Kidney (tissue), 14 donors: ENCODE measurements around the gene GRM1. TPM values are rescaled to one million over a fixed set of nuclear protein-coding genes. Genes with fewer than 3 reads are reported as not detected.

ENCODE experiments used
- DNase-seq, 5 donors: peaks; one replicate each; pipeline ENCODE4 v3.0.0-alpha.2; 2013 to 2020
- FAIRE-seq: peaks from 2 replicates; lab custom pipeline; 2012; peaks lifted over from hg19 to GRCh38; lab: Jason Lieb, UNC
- H3K27ac ChIP-seq, 2 donors: one replicate each; pipeline ENCODE4 v1.7.0; 2013; ENCODE audit warnings: low read depth in 2 of 2, low read length in 2 of 2, inconsistent platforms in 1 of 2
- H3K27me3 ChIP-seq: one replicate; pipeline ENCODE4 v1.7.1; 2013; ENCODE audit warnings: low read length, inconsistent platforms; ENCODE audit not compliant: control insufficient read depth, insufficient read depth
- H3K36me3 ChIP-seq, 3 donors: one replicate each; pipeline versions ENCODE4 v1.7.0 to v1.7.1; 2013; ENCODE audit warnings: low read length in 3 of 3, control low read depth in 1 of 3, inconsistent platforms in 1 of 3; ENCODE audit not compliant: insufficient read depth in 3 of 3, control insufficient read depth in 2 of 3
- H3K4me1 ChIP-seq, 3 donors: one replicate each; pipeline versions ENCODE4 v1.7.0 to v1.7.1; 2013; ENCODE audit warnings: low read length in 3 of 3, inconsistent platforms in 1 of 3, low read depth in 1 of 3; ENCODE audit not compliant: control insufficient read depth in 2 of 3, insufficient read depth in 2 of 3
- H3K4me3 ChIP-seq, 3 donors: one replicate each; pipeline versions ENCODE4 v1.7.0 to v1.8.1; 2013; ENCODE audit warnings: low read length in 3 of 3, control low read depth in 1 of 3, inconsistent platforms in 1 of 3
- H3K9ac ChIP-seq, 3 donors: one replicate each; pipeline versions ENCODE4 v1.7.0 to v1.7.1; 2013; ENCODE audit warnings: low read length in 3 of 3, control low read depth in 1 of 3, inconsistent platforms in 1 of 3
- H3K9me3 ChIP-seq, 3 donors: one replicate each; pipeline versions ENCODE4 v1.7.0 to v1.7.1; 2013; ENCODE audit warnings: low read length in 3 of 3, control low read depth in 1 of 3, inconsistent platforms in 1 of 3; ENCODE audit not compliant: control insufficient read depth in 2 of 3, insufficient read depth in 1 of 3
- CTCF ChIP-seq: IDR thresholded peaks from 3 replicates; pipeline ENCODE4 v1.5.1; 2012; ENCODE audit warnings: mild to moderate bottlenecking, moderate library complexity, borderline replicate concordance; ENCODE audit not compliant: insufficient read depth; ENCODE audit errors: extremely low read depth
- intact Hi-C: fragments of 100-400 bp; cut with DNase I; formaldehyde crosslinking; loops from one replicate; pipeline ENCODE4 v1.11.1; 2022
- polyA plus RNA-seq: library from polyadenylated mRNA; stranded (reverse); fragments of 350-450 nt; fragmentation: Illumina TruSeq; extraction: RNeasy Lipid Tissue Mini Kit (QIAGEN cat#74804); gene quantifications from one replicate; pipeline ENCODE4 v1.2.3, GENCODE V29; 2014; ENCODE audit warnings: low read depth, low replicate concordance; ENCODE audit not compliant: insufficient read depth
- total RNA-seq: library from RNA; stranded (reverse); fragmentation: NEBNext Ultra II Directional; extraction: Animal tissue kit (Norgen Biotek cat#: 25700); gene quantifications from one replicate; pipeline ENCODE4 v1.2.1, GENCODE V29; 2021
- donor health status: control.
- donor health status: control.
- donor health status: control.
- donor health status: control.
- donor health status: control.
- donor health status: DM: yes; HTN: yes; CAD: no.
- donor health status: Normal renal cell carcinoma (clear cell type).

GRM1 gene
- total and polyA plus RNA-seq, 2 donors from 2014 or later = 0.19 to 0.82 TPM

- intact Hi-C loops = no loop called here
- no peaks in the 10 kb centered on the region for H3K9me3 ChIP-seq
- FAIRE-seq = no peak
- no peak for TF ChIP-seq CTCF
- H3K4me1 ChIP-seq = no peaks in the 10 kb centered on the region
- no peak overlapping the region for H3K4me3 ChIP-seq
- H3K36me3 ChIP-seq = no peaks in the 10 kb centered on the region
- H3K27ac ChIP-seq = no peak overlapping the region
- H3K9ac ChIP-seq = no peak overlapping the region
- peak in 1 of 5 donors; percentile 45 for DNase-seq
- H3K27me3 ChIP-seq = peaks cover 7% of the 10 kb centered on the region
Measured at GRCh38 chr6:146029573-146030184, 817 bp downstream of the GRM1 start.

- H3K27me3 ChIP-seq = peaks cover 7% of the 10 kb centered on the region
- no peak overlapping the region for H3K27ac ChIP-seq
- intact Hi-C loops = no loop called here
- H3K4me1 ChIP-seq = no peaks in the 10 kb centered on the region
- H3K36me3 ChIP-seq = no peaks in the 10 kb centered on the region
- FAIRE-seq = no peak
- H3K9me3 ChIP-seq = no peaks in the 10 kb centered on the region
- no peak overlapping the region for H3K4me3 ChIP-seq
- no peak for DNase-seq
- H3K9ac ChIP-seq = no peak overlapping the region
- TF ChIP-seq CTCF = no peak
Measured at GRCh38 chr6:146032387-146032786, 3.5 kb downstream of the GRM1 start.

- Histone ChIP-seq H3K27ac (no peak overlapping the region), H3K9ac (no peak overlapping the region), H3K9me3 (peaks cover 0 to 4% (median 0%) of the 10 kb centered on the region in 3 donors), H3K4me1 (no peaks in the 10 kb centered on the region), H3K27me3 (no peaks in the 10 kb centered on the region), H3K4me3 (no peak overlapping the region), H3K36me3 (no peaks in the 10 kb centered on the region)
- intact Hi-C loops = no loop called here
- TF ChIP-seq CTCF = no peak
- DNase-seq = no peak
- no peak for FAIRE-seq
Measured at GRCh38 chr6:146040360-146040759, 11.5 kb downstream of the GRM1 start.

- Histone ChIP-seq H3K27ac (no peak overlapping the region), H3K27me3 (no peaks in the 10 kb centered on the region), H3K9me3 (peaks cover 0 to 4% (median 0%) of the 10 kb centered on the region in 3 donors), H3K4me3 (no peak overlapping the region), H3K4me1 (no peaks in the 10 kb centered on the region), H3K9ac (no peak overlapping the region), H3K36me3 (no peaks in the 10 kb centered on the region)
- intact Hi-C loops = no loop called here
- FAIRE-seq (no peak), DNase-seq (peak in 2 of 5 donors; percentile 1 to 15)
- TF ChIP-seq CTCF = no peak
Measured at GRCh38 chr6:146041282-146041681, 12.4 kb downstream of the GRM1 start.
